Activated CD4-positive, alpha-beta T cell treated with anti-CD3 and anti-CD28 coated beads, Interleukin-2, amount 10 ng/mL, durations not matched to agents 24 days and 14 days (primary cell): ENCODE data around the gene LARP4B. TPM values are rescaled to one million over a fixed set of nuclear protein-coding genes. Genes with fewer than 3 reads are reported as not detected.

ENCODE experiments used
- DNase-seq: peaks from one replicate; pipeline ENCODE4 v3.0.0; 2022
- H3K27ac Mint-ChIP-seq: one replicate; pipeline ENCODE4 v1.8.0; 2022; ENCODE audit warnings: mild to moderate bottlenecking, mixed read lengths
- H3K27me3 Mint-ChIP-seq: one replicate; pipeline ENCODE4 v1.8.0; 2022; ENCODE audit warnings: mixed read lengths
- H3K36me3 Mint-ChIP-seq: one replicate; pipeline ENCODE4 v1.8.0; 2022; ENCODE audit warnings: low read depth, mild to moderate bottlenecking, mixed read lengths
- H3K4me1 Mint-ChIP-seq: one replicate; pipeline ENCODE4 v1.8.0; 2021; ENCODE audit warnings: mixed read lengths
- H3K4me3 Mint-ChIP-seq: one replicate; pipeline ENCODE4 v1.8.0; 2022; ENCODE audit warnings: mild to moderate bottlenecking, moderate library complexity, mixed read lengths
- H3K9me3 Mint-ChIP-seq: one replicate; pipeline ENCODE4 v1.8.0; 2021; ENCODE audit warnings: mixed read lengths
- intact Hi-C: fragments of 100-400 bp; cut with micrococcal nuclease; formaldehyde crosslinking; loops from one replicate; pipeline ENCODE4 v1.15.1; 2023
- total RNA-seq: library from RNA; stranded (reverse); gene quantifications from 2 replicates; pipeline ENCODE4 v1.2.3, GENCODE V29; 2022

Gene LARP4B
- total RNA-seq, 1 donor from 2014 or later: 169 TPM

DNA sequence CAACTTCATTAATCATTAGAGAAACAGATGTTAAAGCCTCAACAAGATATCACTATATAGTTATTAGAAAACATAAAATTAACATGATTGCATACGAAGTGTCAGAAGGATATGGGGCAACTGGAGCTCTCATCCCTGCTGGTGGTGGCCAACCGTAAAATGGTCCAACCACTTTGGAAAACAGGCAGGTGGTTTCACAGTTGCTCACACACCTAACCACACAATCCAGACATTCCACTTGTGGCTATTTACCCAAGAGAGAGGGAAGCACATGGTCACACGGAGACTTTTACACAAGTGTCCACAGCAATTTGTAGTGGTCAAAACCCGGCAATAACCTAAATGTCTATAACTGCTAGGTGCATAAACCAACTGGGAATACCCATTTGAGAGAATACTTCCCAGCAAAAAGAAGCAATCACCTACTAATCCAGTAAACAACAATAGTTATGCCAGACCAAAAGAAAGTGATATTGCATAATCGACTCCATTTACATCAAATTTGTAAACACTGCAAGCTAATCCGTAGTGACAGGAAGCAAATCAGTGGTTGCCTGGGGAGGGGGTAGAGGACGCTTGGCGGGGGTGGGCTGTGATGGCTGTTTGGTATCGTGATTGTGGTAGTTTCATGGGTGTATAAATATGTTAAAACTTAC is 91.8 kb downstream of the LARP4B start:
- Mint-ChIP-seq H3K36me3 (peaks cover 52% of the 10 kb centered on the region), H3K27ac (no peak overlapping the region), H3K9me3 (no peaks in the 10 kb centered on the region), H3K4me1 (peaks cover 12% of the 10 kb centered on the region), H3K27me3 (no peaks in the 10 kb centered on the region), H3K4me3 (no peak overlapping the region)
- no peak for DNase-seq
- intact Hi-C loops: no loop called here

- Mint-ChIP-seq H3K9me3 (no peaks in the 10 kb centered on the region), H3K27me3 (no peaks in the 10 kb centered on the region), H3K4me1 (peaks cover 2% of the 10 kb centered on the region), H3K36me3 (peaks cover 60% of the 10 kb centered on the region), H3K4me3 (no peak overlapping the region), H3K27ac (no peak overlapping the region)
- no peak for DNase-seq
- intact Hi-C loops: no loop called here
Observed at GRCh38 chr10:836782-837181, 94.7 kb downstream of the LARP4B start.

DNA sequence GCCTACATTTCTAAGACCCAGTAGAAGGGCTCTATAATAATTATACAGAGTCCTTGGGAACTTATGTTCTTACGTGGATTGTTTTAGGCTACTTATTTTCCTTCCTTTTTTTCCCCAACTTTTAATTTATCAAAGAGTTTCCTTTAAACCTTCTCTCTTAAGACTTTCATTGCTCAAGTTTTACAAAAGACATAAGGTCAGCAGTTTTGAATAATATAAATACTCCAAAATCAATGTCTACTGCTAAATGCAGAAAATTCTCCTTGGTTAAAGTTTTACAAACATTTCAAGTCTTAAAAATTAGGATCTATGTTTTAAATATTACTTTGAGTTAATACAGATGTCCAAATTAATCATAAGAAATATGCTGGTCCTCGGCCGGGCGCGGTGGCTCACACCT is 97.0 kb downstream of the LARP4B start:
- intact Hi-C loops: no loop called here
- peaks cover 63% of the 10 kb centered on the region for H3K36me3 Mint-ChIP-seq
- DNase-seq: no peak
- H3K4me1 Mint-ChIP-seq: peaks cover 2% of the 10 kb centered on the region
- H3K4me3 Mint-ChIP-seq: no peak overlapping the region
- no peaks in the 10 kb centered on the region for H3K9me3 Mint-ChIP-seq
- H3K27ac Mint-ChIP-seq: no peak overlapping the region
- no peaks in the 10 kb centered on the region for H3K27me3 Mint-ChIP-seq

GRCh38 chr10:829241-829640 is 102.3 kb downstream of the LARP4B start:
- DNase-seq: no peak
- H3K27me3 Mint-ChIP-seq: no peaks in the 10 kb centered on the region
- no peak overlapping the region for H3K27ac Mint-ChIP-seq
- H3K9me3 Mint-ChIP-seq: no peaks in the 10 kb centered on the region
- intact Hi-C loops: no loop called here
- H3K4me1 Mint-ChIP-seq: no peaks in the 10 kb centered on the region
- peaks cover 59% of the 10 kb centered on the region for H3K36me3 Mint-ChIP-seq
- no peak overlapping the region for H3K4me3 Mint-ChIP-seq

DNA sequence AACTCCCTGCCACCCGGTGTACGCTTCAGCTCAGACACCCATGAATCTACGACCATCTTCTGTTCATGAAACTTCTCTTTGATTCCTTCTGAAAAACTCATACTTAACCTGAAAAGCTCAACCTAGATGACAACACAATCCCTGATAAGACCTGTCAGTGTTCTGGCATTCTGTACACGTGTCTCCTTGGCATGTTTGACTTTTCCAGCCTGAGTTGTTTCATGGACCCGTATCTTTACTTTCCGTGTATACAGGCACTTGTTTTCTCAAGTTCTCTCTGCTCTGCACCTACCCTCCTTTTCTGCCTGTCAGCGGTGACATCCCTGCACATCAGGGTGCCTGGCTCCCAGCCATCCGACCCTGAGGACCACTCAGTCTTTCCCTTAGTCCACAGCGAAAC is 103.3 kb downstream of the LARP4B start:
- Mint-ChIP-seq H3K27ac (peak overlapping the region; percentile 57), H3K4me3 (no peak overlapping the region), H3K4me1 (peaks cover 9% of the 10 kb centered on the region), H3K36me3 (peaks cover 58% of the 10 kb centered on the region), H3K9me3 (no peaks in the 10 kb centered on the region), H3K27me3 (no peaks in the 10 kb centered on the region)
- intact Hi-C loops: no loop called here
- no peak for DNase-seq

DNA sequence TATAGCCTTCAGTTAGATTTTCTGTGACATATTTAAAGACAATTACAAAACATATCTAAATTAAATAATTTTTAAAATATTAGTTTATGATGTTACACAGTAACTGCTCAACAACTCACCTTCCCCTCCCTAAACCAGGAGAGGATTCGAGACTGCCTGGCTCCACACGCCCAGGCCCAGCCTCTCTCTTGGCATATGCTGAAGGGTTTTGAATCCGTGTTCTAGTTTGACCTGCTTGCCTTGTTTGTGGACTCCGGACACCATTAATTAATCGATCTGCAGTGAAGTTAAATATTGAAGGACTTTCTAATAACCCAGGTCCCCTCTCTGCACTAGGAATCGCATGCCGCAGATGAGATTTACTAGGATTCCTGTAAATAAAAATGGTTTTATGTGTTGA is 106.6 kb downstream of the LARP4B start:
- Mint-ChIP-seq H3K27me3 (no peaks in the 10 kb centered on the region), H3K4me3 (no peak overlapping the region), H3K9me3 (no peaks in the 10 kb centered on the region), H3K27ac (no peak overlapping the region), H3K36me3 (peaks cover 61% of the 10 kb centered on the region), H3K4me1 (peaks cover 21% of the 10 kb centered on the region)
- DNase-seq: no peak
- intact Hi-C loops: no loop called here

DNA sequence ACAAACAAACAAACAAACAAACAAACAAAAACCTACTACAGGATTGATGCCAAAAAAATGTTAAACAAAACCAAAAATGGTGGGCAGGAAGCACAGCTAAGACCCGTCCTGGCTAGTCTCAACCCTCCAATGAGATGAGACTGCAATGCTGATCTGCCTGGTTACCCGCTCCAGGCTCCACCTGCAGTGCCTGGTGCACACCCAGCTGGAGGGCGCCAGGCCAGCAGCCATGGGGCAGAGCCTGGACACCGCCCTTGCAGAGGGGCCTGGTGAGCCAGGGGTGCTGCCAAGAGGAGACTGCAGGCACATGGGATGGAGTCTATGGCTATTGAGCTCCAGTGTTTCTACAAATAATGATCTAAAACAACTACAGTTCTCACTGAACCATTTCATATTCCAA is 107.0 kb downstream of the LARP4B start:
- no peak overlapping the region for H3K27ac Mint-ChIP-seq
- intact Hi-C loops: no loop called here
- DNase-seq: no peak
- no peaks in the 10 kb centered on the region for H3K27me3 Mint-ChIP-seq
- no peak overlapping the region for H3K4me3 Mint-ChIP-seq
- H3K9me3 Mint-ChIP-seq: no peaks in the 10 kb centered on the region
- H3K4me1 Mint-ChIP-seq: peaks cover 21% of the 10 kb centered on the region
- H3K36me3 Mint-ChIP-seq: peaks cover 61% of the 10 kb centered on the region

DNA sequence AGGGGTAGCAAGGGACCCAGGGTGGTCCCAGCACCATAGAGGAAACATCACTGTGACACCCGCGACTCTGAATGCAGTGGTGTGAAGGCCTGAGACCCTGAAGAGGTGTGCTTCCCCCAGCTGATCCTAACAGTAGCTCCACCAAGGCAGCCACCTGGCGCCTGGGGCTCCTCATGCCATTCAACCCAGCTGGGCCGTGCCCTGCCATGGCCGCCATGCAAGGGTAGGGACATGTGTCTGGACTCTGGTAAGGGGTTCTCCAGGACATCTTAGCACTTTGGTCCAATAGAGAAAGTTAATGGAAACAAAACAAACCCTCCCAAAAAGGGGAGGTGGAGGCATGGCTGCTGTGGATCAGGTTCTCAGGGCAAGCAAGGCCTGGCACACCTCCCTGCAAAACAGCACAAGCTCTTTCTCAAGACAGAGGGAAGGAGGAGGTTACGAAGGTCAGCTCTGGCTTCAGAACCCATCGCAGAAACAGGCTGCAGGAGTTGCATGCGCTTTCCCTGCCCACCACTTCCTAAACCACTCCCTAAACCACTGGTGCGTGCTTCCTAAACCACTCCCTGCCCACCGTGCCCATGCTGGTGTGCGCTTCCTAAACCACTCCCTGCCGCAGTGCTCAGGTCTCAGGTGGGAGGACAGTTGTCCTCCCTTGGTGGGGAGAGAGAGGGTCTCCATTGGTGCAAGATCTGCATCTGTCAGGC is 108.7 kb downstream of the LARP4B start:
- peak overlapping the region; percentile 66 for H3K27ac Mint-ChIP-seq

GRCh38 chr10:822197-822596 is 109.3 kb downstream of the LARP4B start:
- Mint-ChIP-seq H3K27ac (no peak overlapping the region), H3K9me3 (no peaks in the 10 kb centered on the region), H3K36me3 (peaks cover 61% of the 10 kb centered on the region), H3K27me3 (no peaks in the 10 kb centered on the region), H3K4me3 (no peak overlapping the region), H3K4me1 (peaks cover 21% of the 10 kb centered on the region)
- intact Hi-C loops: no loop called here
- no peak for DNase-seq

More for the DNA sequence above, 108.7 kb downstream of the LARP4B start:
- intact Hi-C loops: no loop called here
- no peak overlapping the region for H3K4me3 Mint-ChIP-seq
- H3K4me1 Mint-ChIP-seq: peaks cover 21% of the 10 kb centered on the region
- no peaks in the 10 kb centered on the region for H3K27me3 Mint-ChIP-seq
- H3K9me3 Mint-ChIP-seq: no peaks in the 10 kb centered on the region
- peaks cover 57% of the 10 kb centered on the region for H3K36me3 Mint-ChIP-seq
- no peak for DNase-seq

- Mint-ChIP-seq H3K4me3 (no peak overlapping the region), H3K4me1 (peaks cover 21% of the 10 kb centered on the region), H3K27ac (peak overlapping the region; percentile 64), H3K27me3 (no peaks in the 10 kb centered on the region), H3K36me3 (peaks cover 67% of the 10 kb centered on the region), H3K9me3 (no peaks in the 10 kb centered on the region)
- intact Hi-C loops: no loop called here
- DNase-seq: no peak
Observed at GRCh38 chr10:821322-821721, 110.2 kb downstream of the LARP4B start.

DNA sequence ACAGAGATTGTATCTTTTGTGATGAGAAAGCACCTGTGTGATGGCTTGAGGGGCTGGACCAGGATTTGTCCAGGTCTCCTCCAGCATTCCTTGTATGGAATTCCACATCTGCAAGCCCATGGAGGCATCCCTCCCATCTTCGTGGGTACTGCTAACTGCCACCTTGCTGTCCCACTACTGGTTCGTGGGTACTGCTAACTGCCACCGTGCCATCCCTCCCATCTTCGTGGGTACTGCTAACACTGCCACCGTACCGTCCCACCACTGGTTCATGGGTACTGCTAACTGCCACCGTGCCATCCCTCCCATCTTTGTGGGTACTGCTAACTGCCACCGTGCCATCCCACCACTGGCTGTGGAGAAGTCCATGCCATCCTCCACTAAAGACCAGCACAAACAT is 111.7 kb downstream of the LARP4B start:
- peaks cover 72% of the 10 kb centered on the region for H3K36me3 Mint-ChIP-seq

DNA sequence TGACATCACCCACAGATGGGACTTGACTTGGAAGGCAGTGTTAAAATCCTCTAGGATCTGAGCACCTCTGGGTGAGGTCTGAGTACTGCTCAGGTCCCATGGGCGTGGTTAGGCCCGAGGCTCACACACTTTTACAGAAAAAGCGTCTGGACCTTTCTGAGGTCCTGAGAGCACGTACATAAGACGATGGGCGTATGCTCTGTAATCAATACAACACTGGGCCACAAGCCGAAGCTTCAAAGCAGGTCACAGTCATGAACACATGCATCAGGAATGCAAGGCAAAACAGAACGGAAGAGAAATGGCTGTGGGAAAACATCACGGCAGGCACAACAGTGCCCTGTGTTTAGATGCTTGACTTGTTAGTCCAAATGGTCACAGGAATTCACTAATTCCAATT is 112.2 kb downstream of the LARP4B start:
- DNase-seq: no peak
- intact Hi-C loops: no loop called here
- peaks cover 21% of the 10 kb centered on the region for H3K4me1 Mint-ChIP-seq
- peaks cover 75% of the 10 kb centered on the region for H3K36me3 Mint-ChIP-seq
- H3K4me3 Mint-ChIP-seq: no peak overlapping the region
- H3K9me3 Mint-ChIP-seq: no peaks in the 10 kb centered on the region
- no peak overlapping the region for H3K27ac Mint-ChIP-seq
- H3K27me3 Mint-ChIP-seq: no peaks in the 10 kb centered on the region

More for the DNA sequence above, 111.7 kb downstream of the LARP4B start:
- Mint-ChIP-seq H3K4me1 (peaks cover 21% of the 10 kb centered on the region), H3K27ac (peak overlapping the region; percentile 32), H3K9me3 (no peaks in the 10 kb centered on the region), H3K27me3 (no peaks in the 10 kb centered on the region), H3K4me3 (no peak overlapping the region)
- intact Hi-C loops: no loop called here
- DNase-seq: no peak

GRCh38 chr10:818526-819220 is 112.8 kb downstream of the LARP4B start:
- H3K27ac Mint-ChIP-seq: no peak overlapping the region
- H3K4me1 Mint-ChIP-seq: peaks cover 17% of the 10 kb centered on the region
- peaks cover 72% of the 10 kb centered on the region for H3K36me3 Mint-ChIP-seq
- H3K4me3 Mint-ChIP-seq: no peak overlapping the region
- no peak for DNase-seq
- H3K27me3 Mint-ChIP-seq: no peaks in the 10 kb centered on the region
- intact Hi-C loops: no loop called here
- H3K9me3 Mint-ChIP-seq: no peaks in the 10 kb centered on the region

DNA sequence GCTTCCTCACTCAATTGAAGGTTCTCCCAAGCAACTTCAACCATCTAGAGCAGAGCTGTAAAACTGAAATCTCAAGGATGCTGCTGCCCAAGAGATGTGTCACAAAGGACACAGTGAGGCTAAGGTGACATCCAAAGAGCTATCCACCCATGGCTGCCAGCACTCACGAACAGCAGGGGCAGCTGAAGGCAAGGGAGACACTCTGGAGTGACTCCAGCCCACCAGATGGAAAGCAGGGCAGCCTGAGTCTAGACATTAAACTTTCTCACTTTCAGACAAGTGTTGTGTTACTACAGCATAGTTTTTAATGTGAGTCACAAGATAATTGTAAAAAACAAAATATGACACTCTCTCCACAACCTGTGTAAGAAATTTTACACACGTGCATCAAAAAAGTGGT is 113.5 kb downstream of the LARP4B start:
- peaks cover 73% of the 10 kb centered on the region for H3K36me3 Mint-ChIP-seq
- no peak overlapping the region for H3K27ac Mint-ChIP-seq
- no peaks in the 10 kb centered on the region for H3K9me3 Mint-ChIP-seq

More for the DNA sequence above, 113.5 kb downstream of the LARP4B start:
- H3K4me1 Mint-ChIP-seq: peaks cover 10% of the 10 kb centered on the region
- no peaks in the 10 kb centered on the region for H3K27me3 Mint-ChIP-seq
- H3K4me3 Mint-ChIP-seq: no peak overlapping the region
- no peak for DNase-seq
- intact Hi-C loops: no loop called here
